RWPE1 (cell line): Measurements from ENCODE around the gene C14orf180.

ENCODE experiments used
- CTCF ChIA-PET: fragments of 350-600 bp; sonication (Branson Sonifier 250); formaldehyde crosslinking; extraction: SDS; loops from one replicate; lab custom pipeline; 2021; lab: Yijun Ruan, JAX
- POLR2A ChIA-PET: fragments of 400-600 bp; formaldehyde crosslinking; extraction: SDS; loops from one replicate; lab custom pipeline; 2020; ENCODE audit warnings: antibody characterized with exemption; ENCODE audit not compliant: low non-redundant PET; lab: Yijun Ruan, JAX
- DNase-seq: peaks from one replicate; pipeline ENCODE4 v3.0.0; 2012; ENCODE audit warnings: low spot score
- H3K27ac ChIP-seq: fragments of 450-650 bp; 2 replicates; pipeline ENCODE4 v1.5.1; 2017
- TF ChIP-seq, protein P1 (sequence below): fragments of 450-650 bp; conservative IDR thresholded peaks from 2 replicates; pipeline ENCODE4 v1.5.1; 2017; ENCODE audit warnings: low read depth, mild to moderate bottlenecking

Gene C14orf180

DNA sequence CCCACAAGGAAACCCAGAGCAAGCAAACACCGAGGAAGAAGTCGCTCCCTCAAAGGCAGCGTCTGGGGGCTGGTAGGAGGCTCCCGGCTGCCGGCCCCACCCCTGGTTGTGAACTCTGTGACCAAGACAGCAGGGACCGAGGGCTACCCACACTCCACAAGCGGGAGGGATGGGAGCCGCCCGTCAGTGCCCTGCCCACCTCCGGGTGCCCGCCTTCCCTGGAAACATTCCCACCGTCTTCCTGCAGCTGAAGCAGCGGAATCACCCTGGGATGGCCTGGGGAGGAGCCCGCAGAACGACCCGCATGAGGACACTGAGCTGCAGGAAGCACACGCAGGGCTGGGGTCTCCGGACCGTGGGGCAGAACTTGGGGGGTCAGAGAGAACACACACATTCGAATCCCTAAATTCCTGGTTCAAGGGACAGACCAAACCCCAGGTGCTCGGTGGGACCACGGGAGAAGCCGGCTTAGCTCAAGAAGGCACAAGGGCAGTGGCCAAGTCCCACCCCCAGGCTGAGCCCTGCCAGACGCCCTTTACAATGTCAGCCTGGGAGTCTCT, 33.5 kb upstream of the C14orf180 start:
- DNase-seq, result no peak

GRCh38 chr14:104546591-104547309, 32.8 kb upstream of the C14orf180 start:
- H3K27ac ChIP-seq, result no peak overlapping the region
- TF ChIP-seq, protein P1, sequence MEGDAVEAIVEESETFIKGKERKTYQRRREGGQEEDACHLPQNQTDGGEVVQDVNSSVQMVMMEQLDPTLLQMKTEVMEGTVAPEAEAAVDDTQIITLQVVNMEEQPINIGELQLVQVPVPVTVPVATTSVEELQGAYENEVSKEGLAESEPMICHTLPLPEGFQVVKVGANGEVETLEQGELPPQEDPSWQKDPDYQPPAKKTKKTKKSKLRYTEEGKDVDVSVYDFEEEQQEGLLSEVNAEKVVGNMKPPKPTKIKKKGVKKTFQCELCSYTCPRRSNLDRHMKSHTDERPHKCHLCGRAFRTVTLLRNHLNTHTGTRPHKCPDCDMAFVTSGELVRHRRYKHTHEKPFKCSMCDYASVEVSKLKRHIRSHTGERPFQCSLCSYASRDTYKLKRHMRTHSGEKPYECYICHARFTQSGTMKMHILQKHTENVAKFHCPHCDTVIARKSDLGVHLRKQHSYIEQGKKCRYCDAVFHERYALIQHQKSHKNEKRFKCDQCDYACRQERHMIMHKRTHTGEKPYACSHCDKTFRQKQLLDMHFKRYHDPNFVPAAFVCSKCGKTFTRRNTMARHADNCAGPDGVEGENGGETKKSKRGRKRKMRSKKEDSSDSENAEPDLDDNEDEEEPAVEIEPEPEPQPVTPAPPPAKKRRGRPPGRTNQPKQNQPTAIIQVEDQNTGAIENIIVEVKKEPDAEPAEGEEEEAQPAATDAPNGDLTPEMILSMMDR, result no peak
- no peak for DNase-seq
- POLR2A ChIA-PET, result no interaction called here
- CTCF ChIA-PET, result no interaction called here

More for the DNA sequence above, 33.5 kb upstream of the C14orf180 start:
- TF ChIP-seq, protein P1, result no peak
- CTCF ChIA-PET, result interaction anchor here (0.6 kb wide), 1 partner anchor 18 kb away, joined by 5 read pairs; no protein-coding TSS in a partner anchor
- no peak overlapping the region for H3K27ac ChIP-seq
- POLR2A ChIA-PET, result no interaction called here

- POLR2A ChIA-PET, result no interaction called here
- no peak overlapping the region for H3K27ac ChIP-seq
- CTCF ChIA-PET, result no interaction called here
- DNase-seq, result no peak
- TF ChIP-seq, protein P1, result no peak
These were observed 32.1 kb upstream of the C14orf180 start for GRCh38 chr14:104547310-104547997.

DNA sequence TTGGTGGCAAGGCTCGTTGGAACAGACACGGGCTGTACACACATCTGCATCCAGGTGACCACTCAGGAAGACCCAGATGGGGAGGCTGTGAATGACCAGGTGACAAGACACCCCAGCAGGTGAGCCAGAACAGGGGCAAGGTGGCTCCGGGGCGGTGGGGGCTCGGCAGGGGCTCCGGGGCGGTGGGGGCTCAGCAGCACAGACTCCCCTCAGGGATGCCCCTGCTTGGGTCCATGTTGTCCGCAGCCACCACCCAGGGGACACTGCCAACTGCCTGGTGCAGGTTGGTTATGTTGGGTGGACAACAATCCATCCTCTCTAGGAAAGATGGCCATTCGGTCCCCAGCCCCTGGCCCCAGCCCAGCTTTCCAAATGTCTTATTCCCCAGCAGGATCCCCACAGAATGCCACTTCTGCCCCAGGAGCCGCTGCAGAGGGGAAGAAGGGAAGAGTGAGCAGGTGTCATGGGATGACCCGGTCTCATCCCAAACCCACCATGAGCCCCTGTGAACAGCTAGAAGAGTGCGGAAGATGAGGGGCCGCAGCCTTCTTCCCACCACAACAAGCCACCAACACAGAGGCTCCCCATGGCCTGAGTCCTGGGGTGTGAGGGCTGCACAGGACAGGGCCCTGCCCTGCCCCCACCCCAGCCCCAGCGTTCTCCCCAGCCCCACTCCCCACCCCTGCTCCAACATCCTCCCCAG, 31.4 kb upstream of the C14orf180 start:
- CTCF ChIA-PET, result no interaction called here
- TF ChIP-seq, protein P1, result no peak
- no peak for DNase-seq
- POLR2A ChIA-PET, result no interaction called here
- no peak overlapping the region for H3K27ac ChIP-seq

- no peak overlapping the region for H3K27ac ChIP-seq
- ChIA-PET CTCF (no interaction called here), POLR2A (no interaction called here)
- TF ChIP-seq, protein P1, result no peak
- no peak for DNase-seq
These were observed 30.6 kb upstream of the C14orf180 start for GRCh38 chr14:104548802-104549535.
